GM12865 (cell line): ENCODE measurements around the gene EYA4.
A peak's percentile ranks its signal among the peaks of the same experiment; 100 is the strongest.

Source experiments
- DNase-seq: peaks from one replicate; pipeline ENCODE4 v3.0.0; 2010; ENCODE audit warnings: low read depth
- H3K4me3 ChIP-seq: 2 replicates; pipeline ENCODE4 v1.5.1; 2011; ENCODE audit warnings: mild to moderate bottlenecking, low read depth, low read length, control low read depth
- TF ChIP-seq, protein P1 (sequence below): IDR thresholded peaks from 2 replicates; pipeline ENCODE4 v1.5.1; 2011; ENCODE audit warnings: low read length, control low read depth, low read depth, inconsistent platforms; ENCODE audit not compliant: insufficient read depth; ENCODE audit errors: missing control alignments

The EYA4 gene

GRCh38 chr6:133286765-133287164 is 45.6 kb downstream of the EYA4 start:
- no peak overlapping the region for H3K4me3 ChIP-seq
- DNase-seq, result peak; percentile 11
- TF ChIP-seq, protein P1, sequence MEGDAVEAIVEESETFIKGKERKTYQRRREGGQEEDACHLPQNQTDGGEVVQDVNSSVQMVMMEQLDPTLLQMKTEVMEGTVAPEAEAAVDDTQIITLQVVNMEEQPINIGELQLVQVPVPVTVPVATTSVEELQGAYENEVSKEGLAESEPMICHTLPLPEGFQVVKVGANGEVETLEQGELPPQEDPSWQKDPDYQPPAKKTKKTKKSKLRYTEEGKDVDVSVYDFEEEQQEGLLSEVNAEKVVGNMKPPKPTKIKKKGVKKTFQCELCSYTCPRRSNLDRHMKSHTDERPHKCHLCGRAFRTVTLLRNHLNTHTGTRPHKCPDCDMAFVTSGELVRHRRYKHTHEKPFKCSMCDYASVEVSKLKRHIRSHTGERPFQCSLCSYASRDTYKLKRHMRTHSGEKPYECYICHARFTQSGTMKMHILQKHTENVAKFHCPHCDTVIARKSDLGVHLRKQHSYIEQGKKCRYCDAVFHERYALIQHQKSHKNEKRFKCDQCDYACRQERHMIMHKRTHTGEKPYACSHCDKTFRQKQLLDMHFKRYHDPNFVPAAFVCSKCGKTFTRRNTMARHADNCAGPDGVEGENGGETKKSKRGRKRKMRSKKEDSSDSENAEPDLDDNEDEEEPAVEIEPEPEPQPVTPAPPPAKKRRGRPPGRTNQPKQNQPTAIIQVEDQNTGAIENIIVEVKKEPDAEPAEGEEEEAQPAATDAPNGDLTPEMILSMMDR, result peak; percentile 29

DNA sequence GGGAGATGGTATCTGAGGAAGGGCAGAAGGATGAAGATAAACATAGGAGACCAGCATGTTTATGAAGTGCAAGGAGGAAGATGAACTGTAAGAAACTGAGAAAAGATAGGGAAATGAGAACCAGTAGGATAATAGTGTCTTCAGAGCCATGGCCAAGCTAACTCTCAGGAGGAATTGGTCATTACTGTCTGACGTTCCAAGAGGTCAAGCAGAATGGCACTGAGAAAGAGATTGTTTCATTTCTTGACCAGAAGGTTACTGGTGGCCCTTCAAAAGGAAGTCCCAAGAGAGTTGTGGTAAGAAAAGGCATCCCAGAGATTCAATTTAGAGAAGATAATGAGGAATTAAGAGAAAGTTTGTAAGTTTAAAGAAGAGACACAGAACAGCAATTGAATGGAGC is 47.5 kb downstream of the EYA4 start:
- DNase-seq, result no peak
- H3K4me3 ChIP-seq, result no peak overlapping the region
- TF ChIP-seq, protein P1, result no peak

GRCh38 chr6:133289733-133290306 is 48.7 kb downstream of the EYA4 start:
- DNase-seq, result no peak
- H3K4me3 ChIP-seq, result no peak overlapping the region
- TF ChIP-seq, protein P1, result no peak

DNA sequence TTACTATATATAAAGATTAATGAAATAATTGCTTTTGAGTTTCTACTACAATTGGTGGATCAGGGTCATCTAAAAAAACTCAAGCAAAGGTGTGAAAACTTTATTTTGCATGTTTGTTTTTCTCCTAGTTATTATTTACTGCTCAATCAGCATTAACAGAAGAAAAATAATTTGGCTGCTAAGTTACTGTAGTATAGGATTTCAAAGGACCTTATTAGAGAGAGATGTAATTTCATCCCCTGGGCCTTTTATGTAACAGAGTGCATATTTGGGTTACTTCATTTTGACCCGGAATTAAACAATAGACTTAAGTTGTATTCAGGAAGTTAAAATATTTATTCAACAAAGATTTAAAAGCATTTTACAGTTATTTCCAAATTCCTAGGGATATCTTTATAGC is 49.8 kb downstream of the EYA4 start:
- no peak overlapping the region for H3K4me3 ChIP-seq
- DNase-seq, result no peak
- TF ChIP-seq, protein P1, result no peak

- DNase-seq, result no peak
- H3K4me3 ChIP-seq, result no peak overlapping the region
- TF ChIP-seq, protein P1, result no peak
These were observed 50.5 kb downstream of the EYA4 start for GRCh38 chr6:133291671-133292070.

GRCh38 chr6:133297657-133298056 is 56.5 kb downstream of the EYA4 start:
- no peak overlapping the region for H3K4me3 ChIP-seq
- TF ChIP-seq, protein P1, result no peak
- no peak for DNase-seq

DNA sequence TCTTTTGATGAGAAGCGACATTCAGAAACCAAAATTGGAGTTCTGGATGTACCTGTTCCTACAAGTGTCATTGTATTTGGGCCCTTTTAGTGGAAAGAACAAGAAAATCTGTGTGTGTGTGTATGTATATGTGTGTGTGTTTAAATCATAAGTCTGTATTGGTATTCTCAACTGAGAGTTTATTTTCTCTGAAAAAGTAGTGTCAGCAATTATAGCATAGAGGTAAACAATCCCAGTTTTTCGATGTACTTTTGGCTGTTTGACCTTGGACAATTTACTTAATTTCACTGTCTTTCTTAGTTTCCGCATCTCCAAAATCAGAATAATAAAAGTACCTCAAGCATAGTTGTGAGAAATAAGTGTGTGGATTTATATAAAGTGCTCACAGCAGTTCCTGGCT is 57.2 kb downstream of the EYA4 start:
- H3K4me3 ChIP-seq, result no peak overlapping the region
- TF ChIP-seq, protein P1, result no peak
- DNase-seq, result no peak
